ENCODE data around the gene RAB11FIP4. TPM values are rescaled to one million over a fixed set of nuclear protein-coding genes. Genes with fewer than 3 reads are reported as not detected.

Gene RAB11FIP4
- total RNA-seq, 2 donors from 2014 or later: 0.83 to 1.0 TPM

DNA sequence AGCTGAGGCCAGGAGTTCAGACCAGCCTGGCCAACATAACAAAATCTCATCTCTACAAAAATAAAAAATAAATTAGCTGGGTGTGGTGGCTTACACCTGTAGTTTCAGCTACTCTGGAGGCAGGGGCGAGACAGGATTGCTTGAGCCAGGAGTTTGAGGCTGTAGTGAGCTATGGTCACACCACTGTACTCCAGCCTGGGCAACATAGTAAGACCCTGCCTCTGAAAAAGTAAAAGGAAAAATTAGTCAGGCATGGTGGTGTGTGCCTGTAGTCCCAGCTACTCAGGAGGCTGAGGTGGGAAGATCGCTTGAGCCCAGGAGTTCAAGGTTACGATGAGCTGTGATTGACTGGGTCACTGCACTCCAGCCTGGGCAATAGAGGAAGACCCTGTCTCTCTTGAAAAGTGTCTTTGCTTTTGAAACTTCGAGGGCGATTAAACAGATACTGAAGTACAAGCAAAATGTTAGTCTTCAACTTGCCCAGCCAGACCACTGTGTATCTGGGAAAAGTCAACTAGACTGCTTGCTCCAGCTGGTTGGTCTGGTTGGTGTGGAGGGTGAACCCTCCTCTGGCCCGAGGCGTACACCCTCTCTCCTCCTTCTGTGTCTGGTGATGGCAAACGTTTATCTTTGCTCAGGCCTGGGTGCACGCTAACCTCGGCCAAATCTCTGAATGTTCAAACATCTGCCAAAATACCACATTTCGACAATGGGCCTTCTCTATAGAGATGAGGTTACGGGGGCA is 174.9 kb downstream of the RAB11FIP4 start:
- DNase-seq (ENCODE audit: low spot score): no peak
- intact Hi-C loops (cut with DNase I): no loop called here

DNA sequence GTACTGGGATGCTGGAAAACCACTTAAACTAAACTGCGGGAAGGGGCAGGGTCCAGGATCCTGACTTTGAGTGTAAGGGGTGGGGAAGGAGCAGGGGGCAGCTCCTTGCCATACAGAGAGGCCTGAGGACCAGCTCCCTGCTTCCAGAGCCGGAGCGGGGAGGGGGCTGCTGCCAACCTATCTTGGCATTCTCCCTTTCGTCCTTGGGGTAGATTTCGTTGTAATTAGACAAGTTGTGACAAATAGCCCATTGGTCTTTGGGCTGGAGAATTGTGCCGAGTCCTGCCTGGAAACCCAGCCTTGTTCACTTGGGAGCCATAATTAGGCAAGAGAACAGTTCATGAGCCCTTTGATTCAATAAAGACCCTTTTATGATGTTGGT is 175.5 kb downstream of the RAB11FIP4 start:
- intact Hi-C loops (cut with DNase I): no loop called here
- no peak for DNase-seq (ENCODE audit: low spot score)

DNA sequence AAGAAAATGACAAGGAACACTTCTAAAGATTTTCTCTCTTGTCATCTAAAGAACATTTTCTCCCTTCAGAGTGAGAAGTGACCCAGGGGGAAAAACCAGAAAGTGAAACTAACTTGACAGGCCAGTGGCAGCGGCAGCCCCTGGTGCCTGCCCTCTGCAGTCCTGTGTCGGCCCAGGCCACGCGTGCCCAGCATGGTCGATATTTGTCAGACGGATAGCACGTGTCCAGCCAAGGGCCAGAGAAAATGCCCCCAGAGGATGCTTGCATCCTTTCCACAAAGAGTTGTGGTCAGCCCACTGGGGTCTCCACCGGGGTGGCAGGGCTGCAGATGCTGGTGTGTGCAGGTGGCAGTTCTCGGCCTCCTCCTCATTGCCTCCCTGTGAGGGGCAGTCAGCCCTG is 176.6 kb downstream of the RAB11FIP4 start:
- no peak for DNase-seq (ENCODE audit: low spot score)
- intact Hi-C loops (cut with DNase I): no loop called here

DNA sequence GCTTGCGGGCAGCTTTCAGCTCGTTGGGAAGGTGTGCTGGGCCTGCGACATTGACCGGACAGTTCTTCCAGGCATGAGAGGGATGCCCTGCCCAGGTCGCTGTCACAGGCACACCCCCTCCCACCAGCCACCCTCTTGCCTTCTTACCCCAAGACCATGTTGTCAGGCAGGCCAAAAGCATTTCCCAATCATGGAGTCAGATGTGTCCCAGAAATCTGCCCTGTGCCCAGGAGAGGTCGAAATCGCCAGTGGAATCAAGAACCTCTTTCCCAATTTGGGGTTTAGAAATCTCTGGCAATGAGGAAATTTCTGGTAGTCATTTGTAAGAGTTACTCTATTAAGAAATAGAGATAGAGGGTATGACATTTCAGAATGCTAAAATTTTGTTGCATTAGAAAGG is 177.1 kb downstream of the RAB11FIP4 start:
- intact Hi-C loops (cut with DNase I): no loop called here
- DNase-seq (ENCODE audit: low spot score): no peak

DNA sequence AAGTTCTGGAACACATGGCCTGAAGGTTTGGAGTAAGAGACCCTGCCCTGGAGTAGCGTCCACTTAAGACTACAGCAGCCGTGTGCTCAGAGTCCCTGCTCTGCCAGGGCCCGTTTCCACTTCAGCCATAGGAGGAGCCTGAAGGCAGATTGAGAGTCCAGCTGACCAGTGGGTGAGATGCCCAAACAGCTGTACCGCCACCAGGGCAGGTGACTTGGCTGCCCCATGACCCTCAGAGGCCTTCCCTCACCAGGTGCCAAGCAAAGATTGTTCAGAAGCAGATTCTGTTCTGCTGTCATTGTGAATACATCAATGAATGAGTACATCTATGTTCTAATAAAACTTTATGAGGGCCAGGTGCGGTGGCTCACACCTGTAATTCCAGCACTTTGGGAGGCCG is 178.8 kb downstream of the RAB11FIP4 start:
- no peak for DNase-seq (ENCODE audit: low spot score)
- intact Hi-C loops (cut with DNase I): no loop called here

DNA sequence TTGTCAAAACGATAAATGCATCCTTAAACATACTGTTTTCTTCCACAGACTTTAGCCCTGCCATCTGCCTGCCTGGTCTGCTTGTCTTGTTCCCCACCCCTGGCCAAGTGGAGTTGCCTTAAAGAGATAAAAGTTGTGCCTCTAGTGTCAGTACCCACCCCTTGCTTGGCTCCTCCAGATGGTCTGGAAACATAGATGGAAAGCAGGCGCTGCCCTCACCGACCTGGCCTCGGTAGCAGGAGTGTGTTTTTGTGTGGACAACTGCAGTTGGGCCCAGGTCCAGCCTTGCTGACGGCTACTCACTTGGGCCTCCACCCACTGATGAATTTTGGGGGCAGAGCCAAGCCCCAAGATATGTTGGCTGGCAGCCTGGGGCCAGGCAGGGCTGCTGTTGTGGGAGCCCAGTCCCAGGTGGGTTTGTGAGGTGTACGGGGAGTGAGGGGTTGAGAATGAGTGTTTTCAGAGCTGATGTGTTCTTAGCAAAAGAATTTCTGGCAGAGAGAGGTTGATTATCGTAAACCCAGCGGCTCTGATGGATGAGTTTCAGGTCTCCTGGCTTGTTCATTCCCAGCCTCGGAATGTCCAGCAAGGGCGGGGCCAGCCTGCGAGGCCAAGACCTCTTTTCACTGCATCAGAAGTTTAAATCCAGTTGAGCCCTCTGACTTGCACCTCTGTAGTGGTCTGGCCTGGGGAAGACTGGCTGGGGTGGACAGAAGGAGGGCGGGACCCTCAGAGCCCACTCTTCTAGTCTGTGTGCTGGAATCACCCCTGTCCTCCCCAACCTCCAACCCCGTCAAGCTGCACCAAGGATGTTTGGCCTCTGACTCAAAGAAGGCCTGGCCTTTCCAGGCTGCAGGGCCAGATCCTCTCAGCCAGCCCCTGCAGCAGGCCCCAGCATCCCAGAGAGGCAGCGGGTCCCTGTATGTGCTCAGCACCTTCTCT is 179.7 kb downstream of the RAB11FIP4 start:
- intact Hi-C loops (cut with DNase I): no loop called here
- DNase-seq (ENCODE audit: low spot score): peak; percentile 94

DNA sequence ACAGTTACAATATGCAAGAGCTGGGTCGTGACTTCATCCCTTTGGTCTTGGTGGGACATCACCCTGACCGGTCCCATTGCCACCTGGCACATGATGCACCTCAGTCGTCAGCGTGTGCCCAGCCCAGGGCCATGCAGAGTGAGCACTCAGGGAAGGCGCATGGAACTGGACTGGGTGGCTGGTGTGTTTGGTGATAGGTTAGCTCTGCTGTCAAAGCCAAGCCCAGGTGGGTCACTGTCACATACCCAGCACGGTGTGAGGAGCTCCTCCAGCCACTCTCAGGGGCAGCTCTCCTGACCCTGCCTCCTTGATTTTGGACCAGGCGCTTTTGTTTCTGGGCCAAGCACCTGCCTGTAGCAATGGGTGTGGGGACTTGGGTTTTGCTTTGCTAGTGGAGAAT is 180.9 kb downstream of the RAB11FIP4 start:
- DNase-seq (ENCODE audit: low spot score): no peak
- intact Hi-C loops (cut with DNase I): no loop called here

DNA sequence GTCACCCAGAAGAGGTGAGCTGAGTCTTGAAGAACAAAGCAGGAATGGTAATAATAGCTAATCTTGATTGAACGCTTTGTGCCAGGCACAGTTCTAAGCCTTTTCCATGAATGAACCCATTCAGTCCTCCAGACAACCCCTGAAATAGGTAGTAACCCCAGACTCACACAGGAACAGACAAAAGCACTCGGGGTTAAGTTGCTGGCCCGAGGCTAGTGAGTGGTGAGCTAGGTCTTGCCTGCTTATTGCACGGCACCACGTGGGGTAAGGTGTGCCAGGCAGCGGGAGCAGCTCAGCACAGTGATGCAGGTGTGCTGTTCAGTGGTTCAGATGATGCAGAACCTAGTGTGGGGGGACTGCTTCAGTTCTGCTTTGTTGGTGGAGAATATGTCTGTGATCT is 181.6 kb downstream of the RAB11FIP4 start:
- intact Hi-C loops (cut with DNase I): no loop called here
- no peak for DNase-seq (ENCODE audit: low spot score)

DNA sequence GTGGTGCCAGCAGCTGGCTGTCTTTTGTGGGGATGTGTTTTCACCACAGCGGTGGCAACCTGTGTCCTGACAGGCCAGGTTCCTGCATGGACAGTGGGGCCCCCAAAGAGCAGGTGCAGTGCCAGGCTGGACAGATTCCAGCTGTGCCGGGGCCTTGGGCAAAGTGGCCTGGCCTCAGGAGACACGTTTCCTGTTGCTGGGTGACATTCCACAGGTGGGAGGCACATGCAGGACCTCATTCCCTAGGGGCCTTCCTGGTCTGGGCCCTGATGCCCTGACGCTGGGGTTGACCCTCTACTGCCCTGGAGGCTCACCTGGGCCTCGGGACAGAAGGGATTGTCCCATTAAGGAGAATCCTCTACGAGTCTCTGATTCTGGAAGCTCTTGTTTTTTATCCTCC is 182.4 kb downstream of the RAB11FIP4 start:
- intact Hi-C loops (cut with DNase I): no loop called here
- DNase-seq (ENCODE audit: low spot score): no peak

DNA sequence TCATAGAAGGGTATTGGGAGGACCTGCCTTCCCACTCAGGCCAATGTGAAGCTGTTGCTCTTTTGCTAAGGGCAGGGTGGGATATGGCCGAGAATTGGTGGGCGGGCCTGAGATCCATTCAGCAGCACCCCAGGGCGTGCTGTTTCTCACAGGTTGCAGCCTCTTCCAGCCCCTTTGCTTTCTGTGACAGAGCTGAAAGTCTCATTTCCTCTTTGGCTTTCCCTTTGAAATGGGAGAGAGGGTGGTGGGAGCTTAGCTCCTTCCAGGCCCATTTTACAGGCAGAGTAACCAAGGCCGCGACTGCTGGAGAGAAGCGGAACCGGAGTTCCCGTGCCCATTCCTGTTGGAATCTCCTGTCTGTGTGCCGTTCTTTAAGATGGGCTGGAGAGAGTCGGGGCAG is 183.0 kb downstream of the RAB11FIP4 start:
- DNase-seq (ENCODE audit: low spot score): no peak
- intact Hi-C loops (cut with DNase I): no loop called here

DNA sequence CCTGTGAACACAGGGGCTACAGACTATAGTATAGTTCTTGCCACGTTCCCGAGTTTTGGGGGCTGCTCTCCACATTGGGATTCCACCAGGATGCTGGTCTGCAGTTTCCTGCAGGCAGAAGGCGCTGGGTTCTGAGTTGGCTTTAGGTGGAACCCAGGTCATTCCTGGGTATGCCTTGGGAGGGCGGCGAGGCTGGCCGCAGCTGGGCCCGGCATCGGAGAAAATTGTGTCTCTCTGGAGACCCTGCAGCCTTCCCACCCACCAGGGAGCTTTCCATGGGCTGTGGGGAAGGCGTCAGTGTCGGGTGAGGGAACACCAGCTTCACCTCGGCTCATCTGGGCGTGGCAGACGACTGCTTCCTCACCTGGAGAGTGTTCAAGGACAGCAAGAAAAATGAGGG is 183.6 kb downstream of the RAB11FIP4 start:
- intact Hi-C loops (cut with DNase I): no loop called here
- DNase-seq (ENCODE audit: low spot score): no peak

DNA sequence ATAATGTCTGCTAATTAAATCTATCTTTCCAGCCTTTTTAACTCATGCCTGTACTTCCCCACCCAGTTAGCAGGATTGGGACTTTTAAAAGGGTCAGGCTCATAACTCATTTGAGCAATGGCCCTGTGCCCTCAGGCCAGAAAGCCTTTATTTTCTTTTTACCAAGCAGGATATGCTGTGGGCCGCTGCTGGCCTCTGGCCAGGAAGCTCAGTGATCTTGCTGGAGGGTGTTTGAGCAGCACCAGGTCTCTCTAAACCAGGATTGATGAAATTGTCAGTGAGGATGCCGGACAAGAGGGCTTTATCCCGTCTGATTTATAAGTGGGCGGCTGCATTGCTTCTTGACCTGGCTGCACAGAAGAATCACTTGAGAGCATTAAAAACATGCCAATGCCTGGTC is 187.8 kb downstream of the RAB11FIP4 start:
- intact Hi-C loops (cut with DNase I): no loop called here
- no peak for DNase-seq (ENCODE audit: low spot score)

DNA sequence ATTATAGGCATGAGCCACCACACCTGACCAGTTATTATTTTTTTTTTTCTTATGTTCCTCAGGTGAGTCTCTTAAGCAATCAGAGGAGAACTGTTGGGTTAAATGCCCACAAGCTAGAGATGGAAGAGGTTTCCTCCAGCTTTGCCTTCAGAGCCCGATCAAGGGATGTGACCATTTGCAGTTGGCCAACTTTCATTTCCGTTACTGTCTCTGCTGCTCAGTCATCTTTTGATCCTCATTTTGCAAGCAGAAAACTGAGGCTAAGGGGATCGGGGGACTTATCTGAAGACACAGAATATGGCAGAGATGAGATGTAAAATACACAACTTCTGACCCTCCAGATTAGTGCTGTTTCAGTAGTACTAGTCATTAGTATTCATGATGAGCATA is 188.8 kb downstream of the RAB11FIP4 start:
- DNase-seq (ENCODE audit: low spot score): no peak
- intact Hi-C loops (cut with DNase I): no loop called here

DNA sequence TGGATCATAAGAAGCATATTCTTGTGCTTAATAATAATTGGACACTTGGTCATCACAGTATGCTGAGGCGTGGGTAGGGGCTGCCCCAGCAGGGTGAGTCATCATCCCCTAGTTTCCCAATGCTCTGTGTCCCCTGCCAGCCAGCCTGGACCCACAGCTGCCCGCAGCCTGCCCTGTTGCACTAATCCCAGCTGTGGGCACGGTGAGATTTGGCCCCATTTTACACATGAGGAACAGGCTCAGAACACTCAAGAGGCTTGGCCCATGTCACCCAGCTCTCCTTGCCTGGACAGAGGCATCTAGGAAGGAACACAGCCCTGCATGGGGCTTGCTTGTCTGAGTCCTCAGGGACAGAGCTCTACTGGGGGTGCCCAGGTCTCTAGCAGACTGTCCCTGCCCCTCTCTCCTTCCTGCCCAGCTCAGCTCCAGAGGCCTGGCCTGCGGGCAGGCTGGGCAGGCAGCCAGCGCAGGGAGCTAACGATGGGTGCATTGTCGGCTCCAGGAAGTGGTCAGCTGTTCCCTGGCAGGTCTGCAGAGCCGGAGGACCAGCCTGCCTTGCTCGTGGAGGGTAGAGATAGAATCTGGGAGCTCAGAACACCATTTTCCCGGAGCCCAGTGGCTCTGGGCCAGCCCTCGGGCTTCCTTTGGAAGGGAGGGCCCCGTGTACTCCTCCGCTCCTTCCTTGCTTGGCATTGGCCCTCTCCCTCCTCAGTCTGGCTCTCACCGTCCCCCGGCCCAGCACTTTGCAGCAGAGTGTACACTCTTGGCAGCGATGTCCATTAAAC is 189.4 kb downstream of the RAB11FIP4 start:
- peak; percentile 92 for DNase-seq (ENCODE audit: low spot score)
- intact Hi-C loops (cut with DNase I): no loop called here

DNA sequence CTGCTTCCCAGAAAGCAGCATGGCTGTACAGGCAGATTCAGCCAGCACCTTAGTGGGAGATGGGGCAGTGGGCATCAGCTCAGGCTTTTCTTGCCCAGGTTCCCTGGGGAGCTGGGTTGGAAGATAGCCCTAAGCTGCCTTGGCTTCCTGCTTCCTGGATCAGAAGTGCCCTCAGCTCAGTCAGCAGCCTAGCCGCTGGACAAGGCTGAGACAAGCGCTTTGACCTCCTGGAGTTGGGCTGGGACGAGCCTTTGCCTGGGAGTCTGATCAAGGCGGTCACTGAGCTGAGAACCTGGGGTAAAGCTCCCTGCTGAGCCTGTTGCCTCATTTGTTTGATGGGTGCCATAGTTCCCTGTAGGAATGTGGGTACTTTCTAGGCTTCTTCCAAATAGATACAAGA is 190.0 kb downstream of the RAB11FIP4 start:
- DNase-seq (ENCODE audit: low spot score): peak; percentile 87
- intact Hi-C loops (cut with DNase I): no loop called here

DNA sequence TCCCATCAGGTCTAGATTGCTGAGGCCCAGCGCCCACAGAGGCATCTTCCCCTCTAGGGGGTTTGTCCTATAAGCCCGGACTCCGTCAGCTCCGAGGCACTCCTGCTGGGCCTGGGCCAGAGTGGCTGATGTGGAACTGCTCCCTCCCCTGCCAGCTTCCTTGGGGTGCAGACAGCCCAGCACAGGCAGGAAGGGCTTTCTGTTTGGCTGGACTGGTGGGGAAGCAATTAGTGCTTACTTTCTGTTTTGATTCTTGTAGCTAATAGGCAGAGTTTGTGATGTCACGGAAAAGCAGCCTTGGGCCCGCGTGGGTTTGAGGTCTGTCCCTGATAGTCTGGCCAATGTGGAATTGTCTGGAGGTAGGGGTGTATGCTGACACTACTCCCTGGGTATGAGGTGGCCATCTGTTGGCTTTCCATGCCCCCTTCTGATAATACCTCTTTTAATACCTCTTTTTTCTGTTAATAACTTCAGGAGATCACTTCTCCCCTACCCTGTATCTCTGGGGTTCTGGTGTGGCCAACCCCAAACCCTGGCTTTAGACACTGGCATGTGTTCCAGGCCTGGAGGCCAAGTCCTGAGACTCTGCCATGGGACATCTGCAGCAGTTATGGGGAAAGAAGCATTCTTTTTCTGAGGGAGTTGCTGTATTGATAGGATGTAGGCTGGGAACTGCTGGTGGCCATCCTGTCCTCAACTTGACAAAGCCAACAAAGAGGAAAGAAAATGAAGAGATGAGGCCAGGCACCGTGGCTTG is 190.9 kb downstream of the RAB11FIP4 start:
- DNase-seq (ENCODE audit: low spot score): peak; percentile 92
- intact Hi-C loops (cut with DNase I): no loop called here

DNA sequence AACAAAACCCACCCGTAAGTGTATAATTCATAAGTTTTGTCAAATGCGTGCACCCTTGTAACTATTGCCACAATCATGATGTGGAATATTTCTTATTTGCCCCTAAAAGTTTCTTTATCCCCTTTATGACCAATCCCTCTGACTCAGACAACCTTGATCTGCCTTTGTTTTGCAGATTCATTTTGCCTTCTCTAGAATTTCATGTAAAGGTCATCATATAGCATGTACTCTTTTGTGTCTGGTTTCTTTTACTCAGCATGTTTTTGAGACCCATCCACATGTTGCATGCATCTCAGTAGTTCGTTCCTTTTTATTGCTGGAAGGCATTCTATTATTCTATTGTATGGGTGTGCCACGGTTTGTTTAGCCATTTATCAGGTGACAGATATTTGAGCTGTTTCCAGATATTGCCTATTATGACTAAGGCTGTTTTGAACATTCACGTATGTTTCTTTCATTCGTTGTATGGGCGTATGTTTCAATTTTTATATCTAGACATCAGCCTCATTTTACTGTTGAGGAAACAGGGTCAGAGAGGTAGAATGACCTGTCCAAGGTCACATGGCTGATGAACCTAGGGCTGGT is 192.4 kb downstream of the RAB11FIP4 start:
- intact Hi-C loops (cut with DNase I): no loop called here

DNA sequence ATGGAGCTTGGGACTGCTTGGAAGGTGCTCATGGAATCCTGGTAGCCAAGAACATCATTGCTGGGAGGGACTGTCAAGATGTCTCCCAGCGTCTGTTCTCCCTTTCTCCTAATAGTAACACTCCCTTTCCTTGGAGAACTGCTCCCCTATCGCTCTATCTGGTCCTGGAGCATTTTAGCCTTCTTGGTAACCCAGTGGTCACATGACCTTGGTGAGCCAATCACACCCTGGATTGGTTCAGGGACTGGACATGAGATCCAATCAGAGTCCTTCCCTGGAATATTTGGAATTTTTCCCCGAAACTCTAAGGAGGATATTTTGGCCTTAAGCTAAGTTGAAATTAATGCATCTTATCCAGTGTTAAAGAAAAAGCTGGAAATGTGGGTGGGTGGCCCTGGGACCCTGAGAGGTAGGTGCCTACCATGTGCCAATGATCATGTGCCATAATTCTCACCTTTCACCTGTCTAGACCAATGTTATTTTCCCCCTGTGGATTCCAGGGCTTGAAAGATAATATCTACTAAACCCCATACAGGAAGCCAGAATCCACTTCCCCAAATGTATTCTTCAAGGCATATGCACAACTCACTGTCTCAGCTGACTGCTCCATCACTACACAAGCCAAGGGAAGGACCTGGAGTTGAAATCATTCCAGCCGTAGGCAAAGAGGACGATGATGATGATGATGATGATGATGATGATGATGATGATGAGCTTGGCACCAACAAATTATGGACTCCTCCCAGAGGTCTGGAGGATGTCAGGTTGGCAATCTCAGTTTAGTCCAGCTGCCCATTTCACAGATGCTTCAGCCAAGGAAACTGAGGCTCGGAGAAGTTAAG is 193.2 kb downstream of the RAB11FIP4 start:
- no peak for DNase-seq (ENCODE audit: low spot score)
- intact Hi-C loops (cut with DNase I): no loop called here

More for the DNA sequence above, 192.4 kb downstream of the RAB11FIP4 start:
- no peak for DNase-seq (ENCODE audit: low spot score)
